H9 (cell line): ENCODE results near the gene PDE4A. TPM values are rescaled to one million over a fixed set of nuclear protein-coding genes. Genes with fewer than 3 reads are reported as not detected.

ENCODE experiments used
- DNase-seq: peaks from one replicate; pipeline ENCODE4 v3.0.0-alpha.2; 2017
- H2AFZ ChIP-seq: one replicate; pipeline ENCODE4 v1.6.1; 2013; ENCODE audit warnings: mild to moderate bottlenecking, low read length, control low read depth, moderate library complexity
- H2AK5ac ChIP-seq: 2 replicates; pipeline ENCODE4 v1.6.1; 2013; ENCODE audit warnings: low read length, control low read depth, mixed read lengths; ENCODE audit not compliant: insufficient read length
- H2BK120ac ChIP-seq: one replicate; pipeline ENCODE4 v1.6.1; 2013; ENCODE audit warnings: low read depth, mild to moderate bottlenecking, low read length, control low read depth, inconsistent platforms; ENCODE audit not compliant: poor library complexity, severe bottlenecking
- H2BK12ac ChIP-seq: 2 replicates; pipeline ENCODE4 v1.6.1; 2013; ENCODE audit warnings: low read length, control low read depth, mixed read lengths, low read depth; ENCODE audit not compliant: insufficient read length
- H2BK15ac ChIP-seq: 2 replicates; pipeline ENCODE4 v1.6.1; 2013; ENCODE audit warnings: low read depth, low read length, control low read depth
- H2BK20ac ChIP-seq: one replicate; pipeline ENCODE4 v1.6.1; 2013; ENCODE audit warnings: low read depth, mild to moderate bottlenecking, low read length, control low read depth, inconsistent platforms; ENCODE audit not compliant: poor library complexity, severe bottlenecking
- H2BK5ac ChIP-seq: 2 replicates; pipeline ENCODE4 v1.6.1; 2013; ENCODE audit warnings: low read length, control low read depth, mixed read lengths; ENCODE audit not compliant: insufficient read length
- H3K14ac ChIP-seq: 2 replicates; pipeline ENCODE4 v1.6.1; 2013; ENCODE audit warnings: low read length, control low read depth; ENCODE audit not compliant: insufficient read depth
- H3K18ac ChIP-seq: 2 replicates; pipeline ENCODE4 v1.6.1; 2013; ENCODE audit warnings: low read depth, mild to moderate bottlenecking, mixed read lengths, low read length, control low read depth; ENCODE audit not compliant: insufficient read length
- H3K23ac ChIP-seq: 2 replicates; pipeline ENCODE4 v1.6.1; 2013; ENCODE audit warnings: low read length, control low read depth, mixed read lengths, low read depth; ENCODE audit not compliant: insufficient read length
- H3K23me2 ChIP-seq: 2 replicates; pipeline ENCODE4 v1.6.1; 2013; ENCODE audit warnings: low read depth, mild to moderate bottlenecking, mixed read lengths, low read length, control low read depth; ENCODE audit not compliant: insufficient read length, poor library complexity, severe bottlenecking
- H3K27ac ChIP-seq: 2 replicates; pipeline ENCODE4 v1.5.1; 2013; ENCODE audit warnings: low read length, control low read depth, mixed read lengths, low read depth; ENCODE audit not compliant: insufficient read length
- H3K27me3 ChIP-seq: 2 replicates; pipeline ENCODE4 v1.6.1; 2013; ENCODE audit warnings: low read length, control low read depth, inconsistent platforms; ENCODE audit not compliant: insufficient read depth
- H3K4ac ChIP-seq: 2 replicates; pipeline ENCODE4 v1.6.1; 2013; ENCODE audit warnings: low read depth, mild to moderate bottlenecking, control low read depth, inconsistent platforms, low read length, moderate library complexity
- H3K4me1 ChIP-seq: 2 replicates; pipeline ENCODE4 v1.6.1; 2013; ENCODE audit warnings: low read length, control low read depth, inconsistent platforms; ENCODE audit not compliant: insufficient read depth
- H3K4me2 ChIP-seq: 2 replicates; pipeline ENCODE4 v1.6.1; 2013; ENCODE audit warnings: low read length, control low read depth, mixed read lengths; ENCODE audit not compliant: insufficient read length, insufficient read depth
- H3K56ac ChIP-seq: 2 replicates; pipeline ENCODE4 v1.6.1; 2013; ENCODE audit warnings: low read depth, mild to moderate bottlenecking, mixed read lengths, low read length, control low read depth; ENCODE audit not compliant: insufficient read length
- H3K79me1 ChIP-seq: 2 replicates; pipeline ENCODE4 v1.6.1; 2013; ENCODE audit warnings: low read depth, mild to moderate bottlenecking, moderate library complexity, low read length, control low read depth, inconsistent platforms; ENCODE audit not compliant: insufficient read depth, poor library complexity, severe bottlenecking
- H3K79me2 ChIP-seq: 2 replicates; pipeline ENCODE4 v1.6.1; 2013; ENCODE audit warnings: low read length, control low read depth, inconsistent platforms; ENCODE audit not compliant: insufficient read depth
- H3K9ac ChIP-seq: 2 replicates; pipeline ENCODE4 v1.6.1; 2013; ENCODE audit warnings: low read length, control low read depth, mixed read lengths; ENCODE audit not compliant: insufficient read length; ENCODE audit errors: extremely low read depth
- H3K9me3 ChIP-seq: one replicate; pipeline ENCODE4 v1.6.1; 2013; ENCODE audit warnings: low read depth, low read length, inconsistent platforms; ENCODE audit not compliant: control insufficient read depth
- H3T11ph ChIP-seq: one replicate; pipeline ENCODE4 v1.6.1; 2013; ENCODE audit warnings: mild to moderate bottlenecking, low read length, control low read depth, inconsistent platforms
- H4K20me1 ChIP-seq: one replicate; pipeline ENCODE4 v1.6.1; 2013; ENCODE audit not compliant: control insufficient read depth, insufficient read length, insufficient read depth
- H4K5ac ChIP-seq: 2 replicates; pipeline ENCODE4 v1.6.1; 2013; ENCODE audit warnings: low read depth, mild to moderate bottlenecking, mixed read lengths, low read length, control low read depth; ENCODE audit not compliant: insufficient read length
- H4K8ac ChIP-seq: replicated peaks from 2 replicates; pipeline ENCODE4 v1.6.1; 2013; ENCODE audit warnings: low read length, control low read depth, mixed read lengths, low read depth; ENCODE audit not compliant: insufficient read length
- H4K91ac ChIP-seq: 2 replicates; pipeline ENCODE4 v1.6.1; 2013; ENCODE audit warnings: low read depth, mild to moderate bottlenecking, moderate library complexity, mixed read lengths, low read length, control low read depth; ENCODE audit not compliant: insufficient read length
- H3K27ac Mint-ChIP-seq, 3 experiments: 2 replicates in 2 of 3; 3 replicates in 1 of 3; pipeline ENCODE4 v1.8.0; 2020 to 2021; ENCODE audit warnings: mixed read lengths in 3 of 3, mild to moderate bottlenecking in 1 of 3, moderate library complexity in 1 of 3
- H3K27me3 Mint-ChIP-seq: 2 replicates; pipeline ENCODE4 v1.8.0; 2021; ENCODE audit warnings: low read depth, mild to moderate bottlenecking, moderate library complexity, mixed read lengths
- H3K36me3 Mint-ChIP-seq, 3 experiments: 2 replicates in 2 of 3; 3 replicates in 1 of 3; pipeline ENCODE4 v1.8.0; 2020 to 2021; ENCODE audit warnings: low read depth in 3 of 3, mixed read lengths in 3 of 3; ENCODE audit not compliant: insufficient read depth in 1 of 3
- H3K4me1 Mint-ChIP-seq, 2 experiments: 2 replicates each; pipeline ENCODE4 v1.8.0; 2020; ENCODE audit warnings: mixed read lengths in 2 of 2
- H3K4me3 Mint-ChIP-seq, 2 experiments: 2 replicates in 1 of 2; 3 replicates in 1 of 2; pipeline ENCODE4 v1.8.0; 2020 to 2021; ENCODE audit warnings: mild to moderate bottlenecking in 2 of 2, mixed read lengths in 2 of 2, moderate library complexity in 1 of 2
- H3K9me3 Mint-ChIP-seq, 2 experiments: 2 replicates in 1 of 2; 3 replicates in 1 of 2; pipeline ENCODE4 v1.8.0; 2020; ENCODE audit warnings: mild to moderate bottlenecking in 2 of 2, mixed read lengths in 2 of 2, moderate library complexity in 1 of 2
- CTCF ChIP-seq: fragments of 200-600 bp; sonication (generic); conservative IDR thresholded peaks from 3 replicates; pipeline ENCODE4 v1.8.0; 2021; ENCODE audit warnings: antibody characterized with exemption, mild to moderate bottlenecking
- WGBS: extraction: QIAGEN DNeasy Blood & Tissue Kit; methylation state at CpG from one replicate; pipeline ENCODE4 v1.1.7; 2013; ENCODE audit warnings: missing lambda C conversion rate, low lambda C conversion rate, mixed read lengths; ENCODE audit not compliant: insufficient read length; ENCODE audit errors: extremely low coverage; 5-methylcytosine and 5-hydroxymethylcytosine counted together
- total RNA-seq: library from RNA; stranded (reverse); gene quantifications from 2 replicates; pipeline ENCODE4 v1.2.1, GENCODE V29; 2021

The PDE4A gene
- total RNA-seq, 1 experiment from 2014 or later = 8.5 TPM

- no CpG with 5 or more reads among the region's 6 CpGs for WGBS
- Histone ChIP-seq H2BK5ac (no peak overlapping the region), H3K9me3 (no peaks in the 10 kb centered on the region), H3K18ac (no peak overlapping the region), H3K9ac (no peak overlapping the region), H3K79me1 (no peaks in the 10 kb centered on the region), H3K4ac (no peak overlapping the region), H2BK15ac (no peak overlapping the region), H2AFZ (no peak overlapping the region), H3K27me3 (peaks cover 57% of the 10 kb centered on the region), H3T11ph (no peak overlapping the region), H3K14ac (no peak overlapping the region), H3K56ac (no peak overlapping the region), H3K4me1 (no peaks in the 10 kb centered on the region), H3K23ac (no peak overlapping the region), H4K8ac (no peak overlapping the region), H3K79me2 (no peaks in the 10 kb centered on the region), H3K23me2 (no peaks in the 10 kb centered on the region), H2AK5ac (no peak overlapping the region), H4K20me1 (peaks cover 2% of the 10 kb centered on the region), H2BK120ac (no peak overlapping the region), H4K91ac (no peak overlapping the region), H2BK12ac (no peak overlapping the region), H4K5ac (no peak overlapping the region), H2BK20ac (no peak overlapping the region), H3K27ac (no peak overlapping the region), H3K4me2 (no peak overlapping the region)
- no peak for TF ChIP-seq CTCF
- Mint-ChIP-seq H3K9me3 (peaks cover 4 to 9% of the 10 kb centered on the region in 2 experiments; a peak in 3 of 5 replicates), H3K4me3 (no peak overlapping the region; a peak in 1 of 5 replicates), H3K4me1 (peaks cover 7 to 15% of the 10 kb centered on the region in 2 experiments), H3K36me3 (peaks cover 0 to 4% (median 0%) of the 10 kb centered on the region in 3 experiments; a peak in 2 of 7 replicates), H3K27me3 (peaks cover 96% of the 10 kb centered on the region), H3K27ac (no peak overlapping the region)
- DNase-seq = no peak
Observed at GRCh38 chr19:10427169-10427568, 6.8 kb downstream of the PDE4A start.
